Left lung (tissue), 10 donors: ENCODE measurements around the gene CRABP1. TPM values are rescaled to one million over a fixed set of nuclear protein-coding genes. Genes with fewer than 3 reads are reported as not detected.

Experiments used
- ATAC-seq: fragments of 200-7000 bp; cut with Tn5 transposase; one replicate; pipeline ENCODE4 v1.9.1; 2020; ENCODE audit warnings: moderate library complexity
- DNase-seq, 4 donors: peaks; one replicate each; pipeline ENCODE4 v3.0.0-alpha.2; 2013 to 2020
- H3K27ac ChIP-seq, 2 donors: fragments of 200-600 bp; sonication (generic) in 1 of 2; one replicate each; pipeline versions ENCODE4 v1.5.0 to v1.8.0; 2020 to 2021
- H3K27me3 ChIP-seq, 2 donors: fragments of 200-600 bp; sonication (generic) in 1 of 2; one replicate each; pipeline versions ENCODE4 v1.5.0 to v1.8.0; 2020 to 2021
- H3K36me3 ChIP-seq, 2 donors: fragments of 200-600 bp; sonication (generic) in 1 of 2; one replicate each; pipeline versions ENCODE4 v1.5.0 to v1.8.0; 2020 to 2021
- H3K4me1 ChIP-seq, 2 donors: fragments of 200-600 bp; one replicate each; pipeline ENCODE4 v1.8.0; 2021
- H3K4me3 ChIP-seq, 2 donors: fragments of 200-600 bp; sonication (generic) in 1 of 2; one replicate each; pipeline versions ENCODE4 v1.5.0 to v1.8.0; 2020 to 2021; ENCODE audit warnings: mild to moderate bottlenecking in 1 of 2
- H3K9me3 ChIP-seq, 2 donors: fragments of 200-600 bp; sonication (generic) in 1 of 2; one replicate each; pipeline versions ENCODE4 v1.5.0 to v1.8.0; 2020 to 2021
- intact Hi-C, 2 donors: fragments of 100-400 bp; cut with DNase I; formaldehyde crosslinking; loops; one replicate each; pipeline versions ENCODE4 v1.11.2 to v1.14.2; 2022
- polyA plus RNA-seq, 6 donors: library from polyadenylated mRNA; unstranded; fragments of 120-200 nt; gene quantifications; one replicate each; pipeline ENCODE4 v1.2.1, GENCODE V29; 2013; ENCODE audit not compliant: insufficient read length in 6 of 6
- total RNA-seq, 2 donors: library from RNA; stranded (reverse); fragmentation: NEBNext Ultra II Directional; extraction: Animal tissue kit (Norgen Biotek cat#: 25700); gene quantifications; one replicate each; pipeline ENCODE4 v1.2.1, GENCODE V29; 2021
- TF ChIP-seq, protein P1 (sequence below), 2 donors: fragments of 200-600 bp; sonication (generic) in 1 of 2; IDR thresholded peaks; one replicate each; pipeline versions ENCODE4 v1.5.0 to v1.8.0; 2021; ENCODE audit warnings: antibody characterized with exemption in 2 of 2
- donor health status: DM: no; HTN: yes; CAD: no.
- donor health status: DM: no; HTN: no; CAD: no.

The CRABP1 gene
- total and polyA plus RNA-seq, 8 donors = 0.29 to 0.79 (median 0.40) TPM; not detected in 2

DNA sequence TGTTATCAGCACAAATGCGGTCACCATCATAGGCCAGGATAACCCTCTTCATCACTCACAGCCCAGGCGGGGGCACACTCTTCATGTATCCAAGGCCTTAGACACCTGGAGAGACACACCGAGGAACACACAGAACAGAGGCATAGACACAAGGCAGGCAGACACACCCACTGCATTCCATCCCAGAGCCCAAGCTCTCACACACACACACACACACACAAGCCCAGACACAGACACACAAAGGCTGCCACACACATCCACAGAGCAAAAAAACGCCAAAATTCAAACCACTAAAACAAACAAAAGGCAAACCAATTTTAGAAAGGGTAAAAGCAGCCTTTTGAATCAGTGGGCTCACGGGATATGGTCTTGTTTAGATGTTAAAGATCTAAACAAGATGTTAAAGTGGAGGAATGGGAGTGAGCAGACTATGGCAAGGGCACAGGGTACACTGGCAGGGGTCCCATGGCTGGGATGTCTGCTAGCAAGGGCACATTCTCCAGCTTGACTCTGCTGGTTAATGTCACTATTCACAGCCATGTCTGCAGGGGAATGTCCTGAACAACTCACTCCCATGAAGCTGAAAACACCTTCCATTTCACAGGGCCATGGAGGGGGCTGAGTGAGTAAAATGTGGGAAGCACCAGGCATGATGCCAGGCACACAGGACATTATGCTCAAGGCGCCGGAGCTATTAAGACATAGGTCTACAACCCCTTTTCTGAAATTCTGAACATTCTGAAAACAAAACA is 14.9 kb upstream of the CRABP1 start:
- intact Hi-C loops = no loop called here
- no peak overlapping the region for H3K4me3 ChIP-seq
- H3K36me3 ChIP-seq = no peaks in the 10 kb centered on the region
- no peaks in the 10 kb centered on the region for H3K9me3 ChIP-seq
- H3K27me3 ChIP-seq = no peaks in the 10 kb centered on the region
- ATAC-seq (peak; percentile 33), DNase-seq (no peak)
- TF ChIP-seq, protein P1, sequence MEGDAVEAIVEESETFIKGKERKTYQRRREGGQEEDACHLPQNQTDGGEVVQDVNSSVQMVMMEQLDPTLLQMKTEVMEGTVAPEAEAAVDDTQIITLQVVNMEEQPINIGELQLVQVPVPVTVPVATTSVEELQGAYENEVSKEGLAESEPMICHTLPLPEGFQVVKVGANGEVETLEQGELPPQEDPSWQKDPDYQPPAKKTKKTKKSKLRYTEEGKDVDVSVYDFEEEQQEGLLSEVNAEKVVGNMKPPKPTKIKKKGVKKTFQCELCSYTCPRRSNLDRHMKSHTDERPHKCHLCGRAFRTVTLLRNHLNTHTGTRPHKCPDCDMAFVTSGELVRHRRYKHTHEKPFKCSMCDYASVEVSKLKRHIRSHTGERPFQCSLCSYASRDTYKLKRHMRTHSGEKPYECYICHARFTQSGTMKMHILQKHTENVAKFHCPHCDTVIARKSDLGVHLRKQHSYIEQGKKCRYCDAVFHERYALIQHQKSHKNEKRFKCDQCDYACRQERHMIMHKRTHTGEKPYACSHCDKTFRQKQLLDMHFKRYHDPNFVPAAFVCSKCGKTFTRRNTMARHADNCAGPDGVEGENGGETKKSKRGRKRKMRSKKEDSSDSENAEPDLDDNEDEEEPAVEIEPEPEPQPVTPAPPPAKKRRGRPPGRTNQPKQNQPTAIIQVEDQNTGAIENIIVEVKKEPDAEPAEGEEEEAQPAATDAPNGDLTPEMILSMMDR (IDR thresholded peaks at IDR 0.05) = no peak
- H3K4me1 ChIP-seq = no peaks in the 10 kb centered on the region
- no peak overlapping the region for H3K27ac ChIP-seq

GRCh38 chr15:78327466-78327865 is 12.7 kb upstream of the CRABP1 start:
- Histone ChIP-seq H3K36me3 (no peaks in the 10 kb centered on the region), H3K9me3 (no peaks in the 10 kb centered on the region), H3K4me3 (no peak overlapping the region), H3K4me1 (no peaks in the 10 kb centered on the region), H3K27ac (no peak overlapping the region), H3K27me3 (no peaks in the 10 kb centered on the region)
- no peak for DNase-seq
- TF ChIP-seq, protein P1 (IDR thresholded peaks at IDR 0.05) = no peak
- ATAC-seq = no peak
- intact Hi-C loops = no loop called here

GRCh38 chr15:78329625-78330024 is 10.5 kb upstream of the CRABP1 start:
- ATAC-seq (no peak), DNase-seq (no peak)
- Histone ChIP-seq H3K27ac (no peak overlapping the region), H3K9me3 (no peaks in the 10 kb centered on the region), H3K36me3 (no peaks in the 10 kb centered on the region), H3K4me3 (no peak overlapping the region), H3K27me3 (no peaks in the 10 kb centered on the region), H3K4me1 (no peaks in the 10 kb centered on the region)
- TF ChIP-seq, protein P1 (IDR thresholded peaks at IDR 0.05) = no peak
- intact Hi-C loops = no loop called here

DNA sequence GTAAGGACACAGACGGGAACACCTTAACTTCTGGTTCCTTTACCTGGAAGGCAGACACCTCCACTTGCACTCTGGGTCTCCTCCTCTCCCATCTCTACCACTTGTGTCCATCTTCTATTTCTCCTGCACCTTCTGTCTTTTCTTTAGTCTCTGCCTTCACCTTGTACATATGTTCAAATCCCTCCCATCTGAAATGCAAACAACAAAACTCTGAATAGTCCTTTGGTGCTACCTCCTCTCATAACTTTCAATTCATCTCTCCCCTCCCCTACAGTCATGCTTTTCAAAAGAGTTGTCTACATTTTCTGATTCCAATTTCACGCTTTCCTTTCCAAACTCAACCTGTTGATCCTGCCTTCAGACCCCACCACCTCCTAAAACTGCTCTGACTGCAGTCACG is 5.3 kb upstream of the CRABP1 start:
- Histone ChIP-seq H3K4me1 (no peaks in the 10 kb centered on the region), H3K36me3 (no peaks in the 10 kb centered on the region), H3K9me3 (no peaks in the 10 kb centered on the region), H3K27me3 (peaks cover 18 to 46% of the 10 kb centered on the region in 2 donors), H3K4me3 (no peak overlapping the region), H3K27ac (no peak overlapping the region)
- TF ChIP-seq, protein P1 (IDR thresholded peaks at IDR 0.05) = no peak
- ATAC-seq = no peak
- no peak for DNase-seq
- intact Hi-C loops = no loop called here

- Histone ChIP-seq H3K27me3 (peaks cover 29 to 57% of the 10 kb centered on the region in 2 donors), H3K9me3 (no peaks in the 10 kb centered on the region), H3K4me1 (peaks cover 0 to 5% of the 10 kb centered on the region in 2 donors), H3K4me3 (no peak overlapping the region), H3K36me3 (no peaks in the 10 kb centered on the region), H3K27ac (no peak overlapping the region)
- intact Hi-C loops = no loop called here
- TF ChIP-seq, protein P1 (IDR thresholded peaks at IDR 0.05) = no peak
- DNase-seq = no peak
- no peak for ATAC-seq
Measured at GRCh38 chr15:78335985-78336384, 4.2 kb upstream of the CRABP1 start.
